ENCODE data around the gene CMTM6.

GRCh38 chr3:32450992-32451659, 51.5 kb downstream of the CMTM6 start:
- TF ChIP-seq CTCF (IDR thresholded peaks at IDR 0.05) = no peak
- TF ChIP-seq EP300 (IDR thresholded peaks at IDR 0.05) = no peak
- no peak for TF ChIP-seq POLR2AphosphoS5 (IDR thresholded peaks at IDR 0.05)
- TF ChIP-seq POLR2A (IDR thresholded peaks at IDR 0.05) = no peak

Data from upper lobe of left lung (tissue), 4 donors.